RWPE2 (cell line): ENCODE data around the gene ELFN2.

Experiments
- ATAC-seq: fragments of 200-7000 bp; cut with Tn5 transposase; 3 replicates; pipeline ENCODE4 v1.9.1; 2021; ENCODE audit warnings: low read depth
- DNase-seq: peaks from one replicate; pipeline ENCODE4 v3.0.0-alpha.2; 2020; ENCODE audit warnings: low spot score
- H3K27ac ChIP-seq: fragments of 450-650 bp; 2 replicates; pipeline ENCODE4 v1.5.1; 2017; ENCODE audit warnings: mild to moderate bottlenecking; ENCODE audit not compliant: poor library complexity, severe bottlenecking
- H3K27me3 ChIP-seq: fragments of 250-450 bp; sonication (Bioruptor Pico); 2 replicates; pipeline ENCODE4 v1.5.1; 2021; ENCODE audit warnings: mild to moderate bottlenecking, moderate library complexity; ENCODE audit not compliant: insufficient read depth, poor library complexity, severe bottlenecking
- H3K36me3 ChIP-seq: fragments of 250-450 bp; sonication (Bioruptor Pico); 2 replicates; pipeline ENCODE4 v1.5.1; 2020; ENCODE audit warnings: low read depth, mild to moderate bottlenecking, moderate library complexity
- H3K4me1 ChIP-seq: fragments of 250-450 bp; sonication (Bioruptor Pico); 2 replicates; pipeline ENCODE4 v1.5.1; 2021; ENCODE audit warnings: mild to moderate bottlenecking, moderate library complexity; ENCODE audit not compliant: insufficient read depth, poor library complexity, severe bottlenecking
- H3K4me3 ChIP-seq: fragments of 250-450 bp; sonication (Bioruptor Pico); 2 replicates; pipeline ENCODE4 v1.5.1; 2021; ENCODE audit warnings: mild to moderate bottlenecking, moderate library complexity; ENCODE audit not compliant: severe bottlenecking
- H3K9me3 ChIP-seq: fragments of 250-450 bp; sonication (Bioruptor Pico); 2 replicates; pipeline ENCODE4 v1.5.1; 2021; ENCODE audit warnings: mild to moderate bottlenecking, moderate library complexity; ENCODE audit not compliant: severe bottlenecking
- CTCF ChIP-seq: fragments of 450-650 bp; IDR thresholded peaks from one replicate; pipeline ENCODE4 v1.5.1; 2017; ENCODE audit warnings: mild to moderate bottlenecking, moderate library complexity; ENCODE audit not compliant: poor library complexity, severe bottlenecking

Gene ELFN2

GRCh38 chr22:37409031-37409430 lies 18.2 kb downstream of the ELFN2 start:
- Histone ChIP-seq H3K4me1 (no peaks in the 10 kb centered on the region), H3K36me3 (no peaks in the 10 kb centered on the region), H3K27ac (no peak overlapping the region), H3K9me3 (no peaks in the 10 kb centered on the region), H3K4me3 (no peak overlapping the region), H3K27me3 (no peaks in the 10 kb centered on the region)
- no peak for DNase-seq
- ATAC-seq = no peak
- no peak for TF ChIP-seq CTCF

GRCh38 chr22:37407856-37408255 lies 19.4 kb downstream of the ELFN2 start:
- Histone ChIP-seq H3K27me3 (no peaks in the 10 kb centered on the region), H3K4me3 (no peak overlapping the region), H3K36me3 (no peaks in the 10 kb centered on the region), H3K4me1 (no peaks in the 10 kb centered on the region), H3K27ac (no peak overlapping the region), H3K9me3 (no peaks in the 10 kb centered on the region)
- no peak for ATAC-seq
- DNase-seq = no peak
- TF ChIP-seq CTCF = no peak

DNA sequence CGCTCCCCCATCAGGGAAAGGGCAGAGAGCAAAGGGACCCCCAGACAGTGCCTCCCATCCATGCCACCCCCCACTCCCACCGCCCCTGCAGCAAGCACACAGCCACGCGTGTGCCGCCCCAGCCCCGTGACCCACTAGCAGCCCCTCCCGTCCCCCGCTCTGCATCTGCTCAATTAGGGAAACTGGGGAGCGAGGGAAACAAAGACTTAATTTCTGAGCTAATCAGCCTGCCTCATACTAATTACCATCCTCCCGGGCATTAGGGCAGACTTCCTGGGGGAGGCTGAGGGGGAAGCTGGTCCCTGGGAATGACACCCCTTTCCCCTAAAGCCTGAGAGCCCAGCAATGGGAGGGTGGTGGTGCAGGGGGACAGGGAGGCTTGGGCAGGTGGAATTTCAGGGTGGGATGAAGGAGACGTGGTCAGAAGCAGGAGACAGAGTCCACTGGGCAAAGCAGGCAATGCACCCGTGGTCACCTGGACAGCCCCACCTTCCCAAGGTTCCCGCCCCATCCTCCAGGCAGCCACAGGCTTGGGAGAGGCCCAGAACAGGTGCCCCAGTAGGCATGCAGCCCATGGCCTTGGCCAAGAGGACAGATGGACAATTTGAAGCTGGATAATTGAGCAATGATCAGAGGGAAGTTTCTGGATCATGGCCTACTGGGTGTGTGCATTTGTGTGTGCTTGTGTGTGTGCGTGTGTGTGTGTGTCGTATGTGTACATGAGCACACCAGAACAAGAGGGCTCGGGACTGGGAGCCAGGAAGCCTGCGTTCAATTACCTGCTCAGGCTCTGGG lies 20.6 kb downstream of the ELFN2 start:
- no peak for TF ChIP-seq CTCF
- Histone ChIP-seq H3K36me3 (no peaks in the 10 kb centered on the region), H3K9me3 (no peaks in the 10 kb centered on the region), H3K4me1 (no peaks in the 10 kb centered on the region), H3K4me3 (no peak overlapping the region), H3K27me3 (no peaks in the 10 kb centered on the region), H3K27ac (no peak overlapping the region)
- DNase-seq (no peak), ATAC-seq (no peak)

DNA sequence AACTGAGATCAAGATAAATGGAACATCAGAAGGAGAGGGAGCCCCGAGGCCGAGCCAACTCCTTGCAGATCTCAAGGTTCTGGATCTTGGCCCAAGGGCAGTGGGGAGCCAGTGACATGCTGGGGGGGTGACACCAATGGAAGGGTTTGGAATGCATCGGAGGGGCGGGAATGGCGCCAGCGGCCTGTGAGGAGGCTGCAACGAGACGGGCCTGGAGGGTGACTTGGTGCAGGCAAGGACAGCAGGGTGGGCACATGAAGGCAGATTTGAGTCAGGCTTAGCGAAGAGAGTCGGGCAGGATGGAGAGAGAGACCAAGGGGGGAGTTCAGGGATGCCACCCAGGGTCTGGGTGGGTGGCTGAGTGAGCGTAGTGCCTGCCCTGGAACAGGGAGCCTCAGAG lies 23.2 kb downstream of the ELFN2 start:
- Histone ChIP-seq H3K27ac (no peak overlapping the region), H3K27me3 (no peaks in the 10 kb centered on the region), H3K36me3 (no peaks in the 10 kb centered on the region), H3K4me1 (no peaks in the 10 kb centered on the region), H3K4me3 (no peak overlapping the region), H3K9me3 (no peaks in the 10 kb centered on the region)
- no peak for ATAC-seq
- no peak for DNase-seq
- no peak for TF ChIP-seq CTCF

DNA sequence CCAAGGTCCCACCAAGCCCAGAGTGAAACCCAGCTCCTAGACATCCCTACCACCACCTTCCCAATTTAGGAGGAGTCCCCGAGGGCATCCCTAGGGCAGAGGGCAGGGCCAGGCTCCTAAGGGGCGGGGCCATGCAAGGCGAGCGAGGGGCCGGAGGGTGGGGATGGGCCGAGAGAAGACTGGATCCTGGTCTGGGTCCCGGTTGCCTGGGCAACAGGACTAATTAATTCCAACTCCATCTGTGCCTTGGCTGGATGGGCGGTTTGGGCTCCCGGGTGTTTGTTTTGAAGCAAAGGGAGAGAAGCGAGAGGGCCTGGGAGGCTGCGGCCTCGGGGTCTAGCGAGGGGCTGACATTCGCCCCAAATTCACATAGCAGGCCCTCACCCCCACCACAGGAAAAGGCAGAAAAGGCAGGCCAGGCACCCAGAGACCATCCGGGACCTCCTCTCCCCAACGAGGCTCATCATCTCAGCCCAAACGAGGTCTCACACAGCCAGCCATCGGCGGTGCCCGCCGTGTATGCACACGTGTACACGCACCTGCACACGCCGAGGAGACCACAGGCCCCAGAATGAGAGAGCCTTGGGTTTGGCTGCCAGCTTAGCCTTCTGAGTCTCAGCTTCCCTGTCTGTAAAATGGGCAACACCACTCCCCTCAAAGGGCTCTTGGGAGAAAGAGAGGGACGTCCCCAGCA lies 23.9 kb downstream of the ELFN2 start:
- TF ChIP-seq CTCF = no peak
- DNase-seq (no peak), ATAC-seq (no peak)
- Histone ChIP-seq H3K36me3 (no peaks in the 10 kb centered on the region), H3K9me3 (no peaks in the 10 kb centered on the region), H3K27me3 (no peaks in the 10 kb centered on the region), H3K27ac (no peak overlapping the region), H3K4me1 (no peaks in the 10 kb centered on the region), H3K4me3 (no peak overlapping the region)
